CD4-positive, alpha-beta T cell treated with Interleukin-17A for 1 hour (primary cell): ENCODE measurements around the gene CCM2.

Experiments used
- DNase-seq: peaks from one replicate; pipeline ENCODE4 v3.0.0-alpha.2; 2020

The CCM2 gene

DNA sequence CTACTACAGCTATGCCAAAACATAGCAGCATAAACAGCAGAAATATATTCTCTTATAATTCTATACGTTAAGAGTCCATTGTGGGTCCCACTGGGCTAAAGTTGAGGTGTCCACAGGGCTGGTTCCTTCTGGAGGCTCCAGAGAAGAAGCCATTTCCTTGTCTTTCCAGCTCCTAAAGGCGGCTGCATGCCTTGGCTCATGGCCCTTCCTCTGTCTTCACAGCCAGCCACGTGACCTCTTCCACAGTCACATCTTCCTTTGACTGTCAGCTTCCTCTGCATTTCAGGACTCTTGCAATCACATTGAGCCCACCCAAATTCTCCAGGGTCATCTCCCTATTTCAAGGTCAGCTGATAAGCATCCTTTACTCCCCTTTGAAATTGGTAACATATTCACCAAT lies 71.5 kb downstream of the CCM2 start:
- no peak for DNase-seq

DNA sequence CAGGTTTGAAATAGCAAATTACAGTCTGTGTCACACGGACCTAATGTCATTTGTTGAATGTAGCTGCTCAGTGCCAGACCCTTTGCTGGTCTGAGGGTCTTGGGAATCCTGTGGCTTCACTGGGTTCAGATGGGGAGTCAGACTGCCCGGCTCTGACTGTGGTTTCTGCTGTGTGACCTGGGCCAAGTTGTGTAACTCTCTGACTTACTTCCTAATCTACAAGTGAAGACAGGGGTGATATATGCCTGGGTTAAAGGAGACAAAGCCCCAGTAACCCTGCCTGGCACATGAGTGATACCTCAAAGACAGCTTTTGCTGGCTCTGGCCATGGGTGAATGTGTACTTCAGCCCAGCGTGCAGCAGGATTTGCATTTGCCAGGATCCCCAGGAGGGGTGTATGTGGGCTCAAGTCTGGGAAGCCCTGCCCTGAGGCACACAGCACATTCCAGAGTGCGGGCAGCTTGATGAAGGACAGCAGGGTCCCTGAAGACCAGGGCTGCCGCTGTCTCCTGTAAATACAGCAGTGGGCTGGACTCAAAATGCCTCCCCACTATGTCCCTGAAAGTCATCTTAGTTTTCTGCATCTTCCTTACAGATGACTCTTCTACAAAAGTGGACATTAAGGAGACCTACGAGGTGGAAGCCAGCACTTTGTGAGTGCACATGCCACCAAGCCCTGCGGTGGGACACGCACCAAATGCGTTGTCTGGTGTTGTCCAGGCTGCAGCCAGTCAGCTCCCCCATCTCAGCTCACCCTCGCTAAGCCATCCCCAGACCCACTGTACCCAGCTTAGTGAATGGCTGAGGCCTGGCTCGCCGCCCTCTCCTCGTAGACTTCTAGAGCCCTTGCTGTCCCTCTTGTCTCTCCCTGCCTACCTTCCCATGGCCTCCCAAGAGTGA lies 72.4 kb downstream of the CCM2 start:
- DNase-seq, result no peak

DNA sequence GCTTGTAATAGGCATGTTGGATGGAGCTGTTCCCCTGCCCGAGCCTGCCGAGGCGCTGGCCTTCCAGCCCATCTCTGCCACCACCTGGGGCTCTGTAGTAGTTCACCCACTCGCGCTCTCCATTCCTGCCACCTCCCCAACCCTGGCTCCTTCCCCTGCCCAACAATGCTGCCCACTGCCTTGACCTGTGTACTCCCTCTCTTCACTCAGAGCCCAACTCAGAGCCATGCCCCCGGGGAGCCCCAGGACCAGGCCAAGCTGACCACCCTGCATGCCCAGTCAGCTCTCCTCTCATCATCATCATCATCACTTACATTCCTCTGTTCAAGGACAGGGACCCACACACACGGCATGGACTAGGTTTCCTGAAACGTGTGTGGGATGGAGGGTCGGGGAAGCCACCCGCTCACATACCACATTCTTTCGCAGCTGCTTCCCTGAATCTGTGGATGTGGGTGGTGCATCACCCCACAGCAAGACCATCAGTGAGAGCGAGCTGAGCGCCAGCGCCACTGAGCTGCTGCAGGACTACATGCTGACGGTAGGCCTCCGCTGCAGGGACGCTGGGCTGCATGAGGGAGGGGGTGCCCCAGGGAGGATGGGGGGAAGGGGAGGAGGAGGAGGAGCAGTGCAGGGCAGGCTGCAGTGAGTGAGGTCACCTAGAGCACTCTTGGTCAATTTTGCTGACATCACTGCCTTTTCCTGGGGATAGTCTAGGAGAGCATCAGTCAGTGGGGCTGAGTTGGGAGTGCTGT lies 73.2 kb downstream of the CCM2 start:
- no peak for DNase-seq

DNA sequence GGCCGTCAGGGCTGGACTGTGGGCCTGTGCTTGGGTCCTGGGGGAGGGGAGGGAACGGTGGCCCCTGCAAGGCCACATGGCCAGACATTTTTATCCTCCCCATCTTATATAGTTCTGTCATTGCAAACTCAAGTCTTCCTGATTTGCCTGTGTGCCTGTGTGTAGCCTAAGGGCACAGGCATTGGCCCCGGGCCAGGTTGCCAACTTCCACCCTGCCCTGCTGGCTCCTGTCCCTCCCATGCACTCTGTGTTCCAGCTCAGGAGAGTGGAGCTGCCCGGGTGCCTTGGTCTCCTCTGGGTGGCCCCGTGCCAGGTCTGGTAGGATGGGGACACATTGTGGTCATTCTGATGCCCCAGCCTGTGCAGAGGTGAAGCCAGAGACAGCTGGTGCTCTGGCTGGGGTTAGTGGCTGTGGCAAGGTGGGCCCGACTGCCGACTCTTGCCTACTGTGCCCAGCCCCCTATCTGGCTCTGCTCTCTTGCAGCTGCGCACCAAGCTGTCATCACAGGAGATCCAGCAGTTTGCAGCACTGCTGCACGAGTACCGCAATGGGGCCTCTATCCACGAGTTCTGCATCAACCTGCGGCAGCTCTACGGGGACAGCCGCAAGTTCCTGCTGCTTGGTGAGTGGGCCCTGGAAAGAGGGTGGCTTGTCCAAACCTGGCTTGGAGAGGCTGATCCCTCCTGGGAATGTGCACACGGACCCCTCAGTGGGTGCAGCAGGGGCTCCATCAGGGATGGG lies 74.0 kb downstream of the CCM2 start:
- no peak for DNase-seq

DNA sequence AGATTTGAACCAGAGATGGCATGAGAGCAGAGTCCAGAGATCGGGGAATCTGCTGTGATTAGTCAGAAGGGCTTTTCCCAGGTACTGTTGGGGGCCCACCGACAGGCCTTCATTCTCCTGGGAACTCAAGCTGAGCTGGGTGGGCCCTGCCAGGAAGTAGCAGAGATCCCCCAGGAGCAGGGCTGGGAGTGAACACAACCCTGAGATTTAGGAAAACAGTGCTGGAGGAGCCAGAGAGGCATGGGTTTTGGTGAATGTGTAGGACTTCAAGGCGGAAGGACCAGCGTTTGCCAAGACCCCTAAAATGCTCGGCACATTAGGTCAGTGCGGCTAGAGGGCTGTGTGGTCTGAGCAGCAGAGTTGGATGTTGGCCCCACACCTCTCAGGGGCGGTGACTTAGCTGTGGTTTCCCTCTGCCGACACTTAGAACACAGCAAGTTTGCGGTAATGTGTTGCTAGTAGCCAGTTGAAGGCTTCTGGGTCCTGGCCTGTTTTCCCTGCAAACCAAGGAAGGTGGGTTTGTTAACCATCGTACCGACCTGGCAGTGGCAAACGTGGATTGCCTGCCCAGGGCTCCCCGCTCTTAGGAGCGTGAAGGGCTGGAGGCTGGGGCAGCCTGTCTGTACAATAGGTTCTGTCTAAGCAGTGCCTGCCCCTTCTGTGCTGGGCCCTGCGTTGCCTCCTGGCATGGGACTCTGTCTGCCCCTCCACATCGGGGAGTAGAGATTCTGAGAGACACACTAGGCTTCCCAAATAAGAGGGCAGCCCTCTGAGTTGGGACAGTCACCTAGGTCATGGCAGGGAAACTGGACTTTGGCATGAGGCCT lies 74.7 kb downstream of the CCM2 start:
- no peak for DNase-seq

DNA sequence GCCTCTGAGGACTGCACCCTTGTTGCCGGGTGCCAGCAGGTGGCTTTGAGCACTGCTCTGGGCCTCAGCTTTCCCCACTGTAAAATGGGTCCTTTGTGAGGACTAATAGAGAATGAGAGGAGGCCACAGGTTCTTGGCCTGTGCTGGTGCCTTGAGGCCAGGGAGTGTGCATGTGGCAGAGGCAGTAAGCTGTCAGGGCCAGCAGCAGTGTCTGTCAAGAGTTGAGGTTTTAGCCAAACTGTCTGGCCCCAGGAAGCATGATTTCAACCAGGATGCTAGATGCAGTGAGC lies 75.3 kb downstream of the CCM2 start:
- DNase-seq, result no peak

DNA sequence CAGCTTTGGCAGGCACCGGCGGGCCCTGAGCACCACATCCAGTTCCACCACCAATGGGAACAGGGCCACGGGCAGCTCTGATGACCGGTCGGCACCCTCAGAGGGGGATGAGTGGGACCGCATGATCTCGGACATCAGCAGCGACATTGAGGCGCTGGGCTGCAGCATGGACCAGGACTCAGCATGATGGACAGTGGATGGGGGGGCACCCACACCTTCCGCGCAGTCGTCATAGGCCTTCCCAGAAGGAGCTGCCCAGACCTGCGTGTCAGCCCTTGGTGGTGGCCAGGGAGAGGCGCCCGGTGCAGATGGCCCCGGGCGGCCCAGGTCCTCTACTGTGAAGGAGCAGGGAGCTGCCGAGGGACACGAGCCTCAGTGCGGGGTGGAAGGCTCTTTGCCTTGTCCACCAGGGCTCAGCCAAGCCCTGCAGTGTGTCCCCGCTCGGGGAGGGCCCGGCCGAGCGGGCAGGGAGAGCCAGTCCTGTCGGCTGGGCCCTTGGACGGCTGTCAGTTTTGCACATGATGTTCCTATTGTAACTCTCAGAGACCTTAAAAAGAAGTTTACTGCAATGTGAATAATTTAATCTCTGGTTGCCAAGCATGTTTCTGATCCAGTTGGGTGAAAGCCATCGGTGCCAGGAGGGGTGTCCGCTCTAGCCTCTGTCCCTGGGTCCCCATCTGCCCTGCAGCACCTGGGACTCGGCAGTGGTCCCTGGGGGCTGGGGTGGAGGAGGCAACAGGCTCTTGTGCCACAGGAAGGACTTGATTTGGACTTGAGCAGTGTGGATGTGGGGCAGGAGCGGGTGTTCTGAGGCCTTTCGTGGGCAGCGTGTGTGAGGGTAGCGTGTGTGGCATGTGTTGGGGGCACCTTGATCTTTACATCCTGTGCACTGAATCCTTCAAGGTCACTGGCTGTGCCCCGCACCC lies 76.1 kb downstream of the CCM2 start:
- no peak for DNase-seq

DNA sequence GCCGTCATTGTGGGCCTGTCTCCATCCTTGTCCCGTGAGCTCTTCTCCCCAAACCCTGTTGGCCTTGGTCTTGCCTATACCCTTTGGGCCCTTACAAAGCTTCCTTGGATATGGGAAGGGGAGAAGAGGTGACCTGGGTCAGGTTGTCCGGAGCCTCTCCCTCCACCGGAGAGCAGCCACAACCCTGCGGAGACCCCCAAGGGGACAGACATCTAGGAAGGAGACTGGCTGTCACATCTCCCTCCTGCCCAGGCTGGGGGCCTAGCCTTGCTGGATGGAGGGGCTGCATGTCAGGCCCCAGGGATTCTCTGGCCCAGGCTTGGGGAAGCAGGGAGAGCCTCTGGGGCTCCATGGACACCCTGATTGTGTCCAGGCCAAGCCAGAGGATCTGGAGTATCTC lies 76.9 kb downstream of the CCM2 start:
- DNase-seq, result no peak

DNA sequence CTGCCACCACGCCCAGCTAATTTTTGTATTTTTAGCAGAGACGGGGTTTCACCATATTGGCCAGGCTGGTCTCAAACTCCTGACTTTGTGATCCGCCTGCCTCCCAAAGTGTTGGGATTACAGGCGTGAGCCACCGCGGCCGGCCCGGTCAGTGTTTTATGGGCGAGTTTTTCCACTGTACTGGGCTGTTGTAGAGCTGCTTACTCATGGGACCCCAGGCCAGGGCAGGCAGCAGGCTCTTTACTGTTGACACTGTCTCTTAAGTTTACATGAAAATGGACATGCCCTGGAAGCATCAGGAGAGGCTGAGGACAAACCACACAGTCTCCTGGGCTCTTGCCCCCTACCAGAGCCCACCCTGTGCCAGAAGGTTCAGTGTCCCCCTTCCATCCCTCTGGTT lies 77.6 kb downstream of the CCM2 start:
- DNase-seq, result no peak

DNA sequence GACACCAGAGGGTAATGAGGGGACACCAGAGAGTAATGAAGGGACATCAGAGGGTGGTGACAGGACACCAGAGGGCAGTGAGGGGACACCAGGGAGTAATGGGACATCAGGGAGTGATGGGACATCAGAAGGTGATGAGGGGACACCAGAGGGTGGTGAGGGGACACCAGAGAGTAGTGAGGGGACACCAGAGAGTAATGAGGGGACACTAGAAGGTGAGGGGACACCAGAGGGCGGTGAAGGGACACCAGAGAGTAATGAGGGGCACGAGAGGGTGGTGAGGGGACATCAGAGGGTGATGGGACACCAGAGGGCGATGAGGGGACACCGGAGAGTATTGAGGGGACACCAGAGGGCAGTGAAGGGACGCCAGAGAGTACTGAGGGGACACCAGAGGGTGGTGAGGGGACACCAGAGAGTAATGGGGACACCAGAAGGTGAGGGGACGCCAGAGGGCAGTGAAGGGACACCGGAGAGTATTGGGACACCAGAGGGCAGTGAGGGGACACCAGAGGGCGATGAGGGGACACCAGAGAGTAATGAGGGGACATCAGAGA lies 78.2 kb downstream of the CCM2 start:
- peak; percentile 20 for DNase-seq

DNA sequence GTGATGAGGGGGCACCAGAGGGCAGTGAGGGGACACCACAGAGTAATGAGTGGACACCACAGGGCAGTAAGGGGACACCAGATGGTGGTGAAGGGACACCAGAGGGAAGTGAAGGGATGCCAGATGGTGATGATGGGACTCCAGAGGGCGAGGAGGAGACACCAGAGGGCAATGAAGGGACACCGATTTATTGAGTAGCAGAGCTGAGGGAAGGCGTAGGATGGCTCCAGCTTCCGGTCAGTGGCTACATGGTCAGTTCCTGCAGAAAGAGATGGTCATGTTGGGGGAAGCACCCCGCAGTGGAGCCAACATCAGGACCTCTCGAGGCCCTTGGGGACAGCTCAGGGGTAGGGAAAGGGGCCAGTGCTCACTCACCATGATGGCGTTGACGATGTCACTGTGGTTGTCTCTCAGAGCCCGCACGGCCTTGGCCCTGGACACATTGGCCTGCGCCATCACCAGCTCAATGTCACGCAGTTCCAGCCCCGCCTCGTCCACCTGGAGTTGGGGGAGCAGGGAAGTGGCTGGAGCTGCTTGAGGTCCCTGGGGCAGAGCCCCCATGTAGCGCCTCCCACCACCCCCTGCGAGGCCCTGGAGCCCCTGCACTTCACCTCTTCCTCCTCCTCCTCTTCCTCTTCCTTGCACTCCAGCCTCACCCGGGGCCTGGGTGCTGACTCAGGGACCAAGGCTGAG lies 80.4 kb downstream of the CCM2 start:
- peak; percentile 14 for DNase-seq

DNA sequence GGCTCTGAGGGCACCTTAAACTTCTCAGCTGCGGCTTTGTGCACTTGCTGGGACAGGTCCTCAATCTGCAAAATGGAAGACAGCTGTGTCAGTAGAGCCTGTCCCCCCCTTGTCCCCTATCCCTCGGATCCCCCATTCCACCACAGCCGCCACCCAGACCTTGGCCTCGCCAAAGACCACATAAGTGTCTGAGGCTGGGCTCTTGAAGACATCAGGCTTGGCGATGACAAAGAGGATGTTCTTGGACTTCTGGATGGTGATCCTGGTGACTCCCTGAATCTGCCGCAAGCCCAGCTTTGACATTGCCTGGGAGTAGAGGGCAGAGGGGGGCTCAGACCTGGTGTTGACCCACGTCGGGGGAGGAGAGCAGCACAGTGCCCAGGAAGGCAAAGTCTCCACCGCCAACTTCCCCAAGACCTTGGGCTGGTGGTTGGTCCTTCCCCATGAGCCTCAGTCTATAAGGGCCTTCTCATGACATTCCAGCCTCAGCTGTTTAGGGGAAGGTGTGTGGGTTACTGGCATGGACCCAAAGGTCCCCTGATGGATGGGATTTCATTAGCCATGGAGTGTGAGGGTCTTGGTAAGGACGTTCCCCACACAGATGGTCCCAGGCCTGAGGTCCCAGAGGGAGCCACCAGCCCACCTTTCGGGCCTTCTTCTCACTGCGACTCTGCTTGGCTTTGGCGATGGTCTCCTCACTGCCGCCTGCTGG lies 81.1 kb downstream of the CCM2 start:
- DNase-seq, result no peak

DNA sequence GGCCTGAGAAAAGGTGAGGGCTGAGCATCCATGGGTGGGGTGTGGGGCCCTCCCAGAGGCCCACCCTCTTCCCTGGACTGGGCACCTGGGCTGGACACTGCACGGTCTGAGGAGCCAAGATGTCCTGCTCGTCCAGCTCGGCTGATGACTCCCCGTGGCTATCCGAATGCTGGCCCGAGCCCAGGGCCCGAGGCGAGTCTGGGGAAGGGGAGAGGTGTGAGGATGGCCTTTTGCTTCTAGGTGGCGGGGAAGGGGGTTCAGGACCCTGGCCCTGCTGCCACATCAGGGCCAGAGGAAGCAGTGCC lies 81.6 kb downstream of the CCM2 start:
- DNase-seq, result no peak

DNA sequence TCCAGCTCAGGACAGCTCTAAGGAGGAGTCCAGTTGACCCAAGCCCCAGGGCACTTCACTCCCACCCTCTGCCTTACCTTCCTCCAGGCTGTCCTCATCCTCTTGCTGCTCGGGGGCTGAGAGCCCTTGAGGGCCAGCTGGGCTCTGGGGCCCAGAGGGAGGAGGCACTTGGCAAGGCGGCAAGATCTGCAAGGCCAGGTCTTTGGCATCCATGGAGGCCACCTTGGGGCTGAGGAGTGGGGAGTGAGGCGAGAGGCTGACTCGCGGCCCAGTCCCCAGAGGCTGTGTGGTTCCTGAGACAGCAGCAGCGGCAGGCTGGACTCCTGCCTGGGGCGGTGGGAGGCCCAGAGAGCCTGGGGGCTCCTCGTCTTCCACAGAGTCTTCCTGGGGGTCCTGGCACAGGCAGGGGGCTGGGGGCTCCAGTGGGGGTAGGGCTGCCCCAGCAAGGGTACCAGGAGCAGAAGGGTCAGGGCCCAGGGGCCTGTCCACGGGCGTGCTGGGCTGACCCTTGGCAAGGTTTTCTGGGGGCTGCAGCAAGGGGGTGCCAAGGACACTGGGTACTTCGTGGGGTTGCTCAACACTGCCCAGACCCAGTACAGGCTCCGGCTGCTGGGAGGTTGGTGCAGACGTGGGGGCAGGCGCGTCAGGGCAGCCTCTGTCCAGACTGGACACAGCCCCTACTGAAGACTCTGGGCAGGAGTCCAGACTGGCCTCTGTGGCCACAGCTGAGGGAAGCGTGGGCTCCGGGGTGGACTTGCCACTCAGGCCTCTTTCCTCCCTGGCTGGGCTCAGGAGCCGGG lies 82.2 kb downstream of the CCM2 start:
- no peak for DNase-seq

DNA sequence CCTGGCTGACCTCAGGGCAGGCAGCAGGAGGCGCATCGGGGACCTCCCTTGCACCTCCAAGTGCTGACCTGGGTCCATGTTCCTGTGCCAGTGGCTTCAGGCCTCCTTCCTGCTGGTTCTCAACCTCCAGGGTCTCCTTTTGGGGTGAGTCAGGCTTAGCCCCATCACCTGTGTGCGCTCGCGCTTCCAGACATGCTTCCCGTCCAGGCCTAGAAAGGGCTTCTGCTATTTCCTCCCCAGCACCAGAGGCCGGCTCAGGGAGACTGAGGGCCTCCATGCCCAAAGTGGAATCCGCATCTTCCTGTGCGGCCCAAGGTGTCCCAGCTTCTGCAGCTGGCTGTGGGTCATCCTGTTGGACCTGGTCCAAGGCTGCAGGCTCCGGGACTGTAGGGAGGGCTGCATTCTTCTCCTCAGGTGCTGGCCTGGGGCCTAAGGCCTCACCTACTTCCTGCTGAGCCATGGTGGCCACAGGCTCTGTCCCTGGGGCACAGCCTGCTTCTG lies 82.9 kb downstream of the CCM2 start:
- DNase-seq, result no peak

DNA sequence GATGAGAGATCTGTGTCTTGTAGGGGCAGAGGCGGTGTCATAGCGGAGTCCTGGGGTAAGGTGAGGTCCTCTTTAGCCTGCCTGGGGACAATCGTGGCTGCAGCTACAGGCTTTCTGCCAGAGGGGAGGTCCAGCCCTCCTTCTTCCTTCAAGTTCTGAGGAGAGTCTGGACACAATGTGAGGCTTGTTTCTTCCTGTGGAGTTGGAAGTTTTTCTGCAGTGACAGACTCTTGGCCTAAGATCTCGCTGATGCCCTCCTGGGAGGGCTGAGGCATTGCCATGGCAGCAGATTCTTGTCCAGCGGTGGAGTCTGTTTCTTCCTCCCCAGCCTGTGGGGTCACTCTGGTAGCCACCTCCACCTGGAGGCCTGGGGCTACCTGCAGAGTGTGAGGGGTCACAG lies 84.3 kb downstream of the CCM2 start:
- no peak for DNase-seq

DNA sequence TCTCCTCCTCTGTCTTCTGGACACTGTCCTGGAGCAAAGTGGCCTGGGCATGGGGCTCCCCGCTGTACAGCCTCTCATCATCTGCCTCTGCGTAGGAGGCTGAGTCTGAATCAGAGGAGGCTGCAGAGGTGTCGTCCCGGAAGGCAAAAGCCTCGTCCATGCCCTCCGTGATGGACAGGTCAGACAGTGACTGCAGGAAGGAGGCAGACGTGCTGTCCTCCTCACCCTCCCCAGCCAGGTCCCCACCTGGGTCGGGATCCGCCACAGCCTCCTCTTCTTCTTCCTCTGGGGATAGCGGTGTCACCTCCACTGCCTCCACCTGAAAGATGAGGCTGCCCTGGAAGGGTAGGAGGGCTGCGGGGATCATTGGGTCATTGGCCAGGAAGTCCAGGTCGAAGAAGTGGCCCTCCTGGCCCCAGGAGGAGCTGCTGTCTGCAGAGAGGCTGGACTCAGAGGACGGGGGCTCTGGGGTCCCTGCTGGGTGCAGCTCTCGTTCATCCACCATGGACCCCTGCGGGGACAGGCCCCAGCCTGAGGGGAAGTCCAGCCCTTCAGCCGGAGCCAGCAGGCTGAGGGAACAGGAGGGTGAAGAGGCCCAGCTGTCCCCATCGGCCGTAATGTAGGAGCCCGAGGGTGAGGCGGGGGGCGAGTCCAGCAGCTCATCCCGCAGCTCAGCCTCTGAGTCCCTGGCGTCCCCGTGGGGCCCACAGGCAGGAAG lies 85.1 kb downstream of the CCM2 start:
- no peak for DNase-seq

DNA sequence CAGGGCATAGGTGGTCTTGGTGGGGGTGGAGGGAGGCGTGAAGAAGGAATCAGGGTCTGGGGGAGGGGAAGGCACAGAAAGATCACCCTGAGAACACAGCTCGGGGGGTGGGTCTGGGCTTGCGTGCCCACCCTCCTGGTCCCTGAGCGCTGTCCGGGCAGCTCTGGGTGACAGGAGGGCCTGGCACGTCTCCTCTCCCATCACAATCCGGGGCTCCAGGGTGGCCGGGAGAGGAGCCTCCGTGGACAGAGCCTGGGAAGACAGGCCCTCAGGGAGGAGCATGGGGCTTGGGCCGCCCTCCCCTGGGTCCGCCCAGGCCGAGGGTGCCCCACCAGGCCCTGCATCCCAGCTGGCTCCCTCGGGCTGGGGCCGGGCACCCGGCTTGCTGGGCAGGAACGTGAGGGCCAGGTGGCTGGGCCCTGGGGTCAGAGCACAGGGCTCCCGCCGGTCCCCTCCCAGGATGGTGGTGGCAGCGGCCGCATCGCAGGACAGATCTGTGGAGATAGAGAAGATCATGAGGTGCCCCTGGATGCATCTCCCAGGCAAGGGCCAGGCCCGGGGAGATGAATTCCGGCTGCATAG lies 85.7 kb downstream of the CCM2 start:
- DNase-seq, result no peak
